NT2/D1 (cell line): ENCODE results near the gene FCN1.

Experiments used
- DNase-seq: peaks from one replicate; pipeline ENCODE4 v3.0.0-alpha.2; 2011; ENCODE audit warnings: low read depth, low spot score
- H3K27me3 ChIP-seq: 2 replicates; pipeline ENCODE4 v1.6.0; 2011; ENCODE audit warnings: mild to moderate bottlenecking; ENCODE audit not compliant: insufficient read length, insufficient read depth
- H3K36me3 ChIP-seq: 2 replicates; pipeline ENCODE4 v1.6.1; 2011; ENCODE audit warnings: mild to moderate bottlenecking, low read length, mixed read lengths; ENCODE audit not compliant: insufficient read depth, insufficient read length
- H3K4me1 ChIP-seq: 2 replicates; pipeline ENCODE4 v1.5.1; 2011; ENCODE audit not compliant: insufficient read depth, insufficient read length
- H3K4me3 ChIP-seq: 2 replicates; pipeline ENCODE4 v1.5.1; 2011; ENCODE audit warnings: low read depth; ENCODE audit not compliant: insufficient read length
- H3K9ac ChIP-seq: 2 replicates; pipeline ENCODE4 v1.6.0; 2011; ENCODE audit warnings: low read depth; ENCODE audit not compliant: insufficient read length
- H3K9me3 ChIP-seq: 2 replicates; pipeline ENCODE4 v1.5.1; 2011; ENCODE audit warnings: mild to moderate bottlenecking, low read length; ENCODE audit not compliant: insufficient read depth
- SUZ12 ChIP-seq: IDR thresholded peaks from 2 replicates; pipeline ENCODE4 v1.6.1; 2011; ENCODE audit not compliant: insufficient read length, insufficient read depth; ENCODE audit errors: extremely low read depth
- YY1 ChIP-seq: IDR thresholded peaks from 2 replicates; pipeline ENCODE4 v1.6.1; 2011; ENCODE audit not compliant: insufficient read length, insufficient read depth
- ZNF274 ChIP-seq: IDR thresholded peaks from 2 replicates; pipeline ENCODE4 v1.6.1; 2011; ENCODE audit warnings: mild to moderate bottlenecking, low read depth, low read length

FCN1 gene

DNA sequence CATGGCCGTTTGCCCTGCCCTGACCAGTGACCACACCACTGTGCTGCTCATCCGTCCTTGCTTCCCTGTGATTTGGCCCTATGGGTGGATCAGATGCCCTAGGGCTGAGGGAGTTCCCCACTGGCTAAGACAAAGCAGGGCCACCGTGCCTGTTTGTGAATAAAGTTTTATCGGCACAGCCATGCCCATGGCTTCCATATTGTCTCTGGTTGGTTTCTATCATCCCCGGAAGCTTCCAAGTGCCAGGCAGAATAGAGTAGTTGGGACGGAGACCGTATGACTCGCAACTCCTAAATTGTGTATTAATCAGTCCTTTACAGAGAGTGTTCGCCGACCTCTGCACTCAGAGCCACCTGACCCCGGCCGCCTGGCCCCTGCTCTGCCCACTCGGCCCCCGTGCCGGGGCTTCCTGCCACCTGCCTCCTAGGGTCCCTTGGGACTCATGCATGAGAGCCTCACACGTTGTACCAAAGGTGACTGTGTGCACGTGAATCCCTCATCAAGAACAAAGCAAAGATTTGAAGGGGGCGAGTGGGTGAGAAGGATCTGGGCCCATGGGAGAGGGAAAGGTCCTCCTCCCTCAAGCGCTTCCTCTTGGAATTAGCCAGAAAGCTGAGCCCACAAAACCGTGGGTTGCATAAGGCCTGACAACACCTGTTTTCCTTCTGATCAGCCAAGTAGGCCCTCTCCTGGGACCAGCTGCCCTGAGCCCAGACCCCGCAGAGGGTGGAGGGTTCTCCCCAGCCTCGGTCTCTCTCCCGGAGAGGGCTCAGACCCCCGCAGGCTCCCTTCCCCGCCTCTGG is 48.8 kb downstream of the FCN1 start:
- no peak overlapping the region for H3K4me3 ChIP-seq
- H3K27me3 ChIP-seq: no peaks in the 10 kb centered on the region
- H3K9ac ChIP-seq: no peak overlapping the region
- H3K9me3 ChIP-seq: 0 out of 2 replicates have a peak, but pooled peaks cover 2% of the 10 kb centered on the region
- no peak for TF ChIP-seq YY1
- no peak for TF ChIP-seq ZNF274
- TF ChIP-seq SUZ12: no peak
- no peak for DNase-seq
- peaks cover 6% of the 10 kb centered on the region for H3K4me1 ChIP-seq
- H3K36me3 ChIP-seq: no peaks in the 10 kb centered on the region

DNA sequence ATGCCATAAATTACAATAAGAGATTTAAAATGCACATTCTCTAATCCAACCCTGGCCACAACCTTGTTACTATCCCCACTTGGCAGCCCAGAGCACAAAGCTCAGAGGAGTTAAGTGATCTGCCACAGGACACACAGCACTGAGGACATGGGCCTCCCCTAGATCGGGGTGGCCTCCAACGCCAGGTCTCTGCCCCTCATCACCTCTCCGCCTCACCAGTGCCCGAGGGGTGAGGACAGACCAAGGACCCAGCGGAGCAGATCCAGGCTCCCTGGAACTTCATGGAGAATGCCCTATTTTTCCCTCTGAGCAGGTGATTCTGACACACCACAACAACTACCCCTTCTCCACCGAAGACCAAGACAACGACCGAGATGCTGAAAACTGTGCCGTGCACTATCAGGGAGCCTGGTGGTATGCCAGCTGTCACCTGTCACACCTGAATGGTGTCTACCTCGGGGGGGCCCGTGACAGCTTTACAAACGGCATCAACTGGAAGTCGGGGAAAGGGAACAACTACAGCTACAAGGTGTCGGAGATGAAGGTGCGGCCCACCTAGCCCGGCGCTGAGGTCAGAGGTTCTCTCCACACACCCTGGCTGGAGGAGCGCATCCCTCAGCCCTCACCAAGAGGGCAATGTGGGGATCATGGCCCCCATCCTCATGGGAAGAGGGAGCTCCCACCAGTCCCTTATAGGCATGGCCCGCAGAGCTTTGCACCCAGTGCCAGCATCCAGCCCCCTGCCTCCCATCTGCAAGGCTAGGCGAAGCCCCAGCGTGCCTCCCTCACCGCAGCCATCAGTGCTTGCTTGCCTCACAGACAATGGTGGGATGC is 49.6 kb downstream of the FCN1 start:
- H3K27me3 ChIP-seq: no peaks in the 10 kb centered on the region
- no peak overlapping the region for H3K9ac ChIP-seq
- no peaks in the 10 kb centered on the region for H3K9me3 ChIP-seq
- H3K4me1 ChIP-seq: peaks cover 6% of the 10 kb centered on the region
- TF ChIP-seq SUZ12 (no peak), ZNF274 (no peak), YY1 (no peak)
- no peak overlapping the region for H3K4me3 ChIP-seq
- DNase-seq: no peak
- no peaks in the 10 kb centered on the region for H3K36me3 ChIP-seq

DNA sequence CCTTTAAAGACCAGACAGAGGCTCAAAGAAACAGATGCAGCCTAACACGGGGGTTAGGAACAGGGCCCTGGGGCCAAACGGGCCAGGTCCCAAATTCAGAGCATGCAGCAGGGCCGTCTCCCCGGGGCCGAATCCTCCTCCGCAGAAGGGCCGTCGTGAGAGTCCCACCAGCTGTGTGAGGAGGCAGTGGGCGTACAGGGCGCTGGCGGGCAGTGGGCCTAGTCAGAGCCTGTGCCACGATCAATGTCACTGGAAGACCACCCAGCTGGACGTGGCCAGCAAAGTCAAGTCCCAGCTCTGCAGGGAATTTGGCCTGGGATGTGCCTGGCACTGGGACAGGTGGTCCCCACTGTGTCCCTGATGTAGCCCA is 52.9 kb downstream of the FCN1 start:
- Histone ChIP-seq H3K4me3 (no peak overlapping the region), H3K9me3 (no peaks in the 10 kb centered on the region; the same call in 1 of the 2 replicates), H3K4me1 (peaks cover 4% of the 10 kb centered on the region), H3K27me3 (no peaks in the 10 kb centered on the region), H3K36me3 (no peaks in the 10 kb centered on the region), H3K9ac (no peak overlapping the region)
- no peak for DNase-seq
- no peak for TF ChIP-seq YY1
- TF ChIP-seq ZNF274: no peak
- no peak for TF ChIP-seq SUZ12

DNA sequence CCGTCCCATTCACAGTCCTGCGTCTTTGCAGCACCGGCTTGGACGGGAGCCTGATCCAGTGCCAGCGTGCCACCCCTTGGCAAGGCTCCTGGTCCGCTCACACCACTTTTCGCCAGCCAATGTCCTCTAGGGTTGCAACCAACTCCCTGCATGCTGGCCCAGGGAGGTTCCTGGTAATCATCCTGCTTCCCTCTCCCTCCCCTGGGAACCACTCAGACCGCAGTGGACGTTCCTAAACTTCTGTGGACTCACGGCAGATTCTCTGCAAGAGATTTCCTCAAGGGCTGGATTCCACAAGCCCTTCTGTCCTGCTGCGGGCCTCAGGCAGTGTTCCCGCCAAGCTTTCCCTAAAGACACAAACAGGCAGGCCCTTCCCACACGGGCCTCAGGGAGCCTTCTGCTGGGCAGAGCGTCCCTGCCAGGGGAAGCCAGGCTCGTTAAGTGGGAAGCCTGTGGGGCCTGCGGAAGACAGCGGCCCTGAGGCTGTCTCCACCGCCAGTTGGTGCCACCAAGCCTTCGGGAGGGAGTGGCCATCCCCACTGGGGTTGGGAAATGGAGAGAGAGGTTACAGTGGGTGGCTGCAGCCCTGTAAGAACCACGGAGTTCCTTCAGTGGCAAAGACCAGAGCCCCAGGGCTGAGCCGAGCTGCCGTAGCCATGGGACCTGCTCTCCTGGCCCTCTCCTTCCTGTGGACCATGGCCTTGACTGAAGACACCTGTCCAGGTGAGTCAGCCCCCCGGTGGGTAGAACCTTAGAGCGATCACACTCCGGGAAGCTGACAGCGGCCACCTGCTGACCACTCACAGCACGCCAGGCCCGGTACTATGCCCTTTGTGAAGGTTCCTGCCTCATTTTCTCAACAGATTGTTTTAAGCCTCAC is 53.5 kb downstream of the FCN1 start:
- Histone ChIP-seq H3K9ac (no peak overlapping the region), H3K4me1 (peaks cover 4% of the 10 kb centered on the region), H3K36me3 (no peaks in the 10 kb centered on the region), H3K4me3 (no peak overlapping the region), H3K9me3 (no peaks in the 10 kb centered on the region; the same call in 1 of the 2 replicates), H3K27me3 (no peaks in the 10 kb centered on the region)
- TF ChIP-seq YY1 (no peak), SUZ12 (no peak), ZNF274 (no peak)
- DNase-seq: no peak

DNA sequence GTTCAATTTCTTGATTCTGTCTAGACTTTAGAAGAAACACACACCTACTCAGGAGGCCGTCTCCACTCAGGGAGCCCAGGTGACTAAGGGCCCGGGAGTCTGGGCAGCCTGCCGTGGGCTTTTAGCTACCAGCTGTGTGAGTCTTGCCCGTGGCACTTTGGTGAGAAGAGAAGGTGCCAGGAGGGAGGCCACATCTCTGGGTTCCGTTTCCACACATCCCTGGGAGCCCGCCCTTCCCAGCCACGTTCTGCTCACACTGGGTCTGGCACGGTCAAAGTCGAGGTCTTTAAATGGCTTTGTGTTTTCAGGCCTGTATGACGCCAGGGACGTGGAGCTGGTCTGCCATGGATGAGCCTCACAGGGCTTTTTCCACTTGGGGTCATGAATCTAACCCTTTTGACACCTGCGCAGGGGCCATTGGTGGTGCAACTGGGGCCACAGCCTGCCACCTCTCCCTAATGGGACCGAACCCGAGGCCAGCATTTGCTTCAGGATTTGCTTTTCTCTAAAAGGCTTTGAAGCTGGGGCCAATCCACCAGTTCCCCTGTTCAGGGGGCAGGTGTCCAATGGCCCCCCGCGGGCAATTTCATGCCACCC is 54.3 kb downstream of the FCN1 start:
- no peak for DNase-seq
- Histone ChIP-seq H3K9me3 (no peaks in the 10 kb centered on the region; the same call in 1 of the 2 replicates), H3K9ac (no peak overlapping the region), H3K27me3 (no peaks in the 10 kb centered on the region), H3K36me3 (no peaks in the 10 kb centered on the region), H3K4me3 (no peak overlapping the region), H3K4me1 (peaks cover 4% of the 10 kb centered on the region)
- TF ChIP-seq YY1: no peak
- no peak for TF ChIP-seq SUZ12
- TF ChIP-seq ZNF274: no peak

DNA sequence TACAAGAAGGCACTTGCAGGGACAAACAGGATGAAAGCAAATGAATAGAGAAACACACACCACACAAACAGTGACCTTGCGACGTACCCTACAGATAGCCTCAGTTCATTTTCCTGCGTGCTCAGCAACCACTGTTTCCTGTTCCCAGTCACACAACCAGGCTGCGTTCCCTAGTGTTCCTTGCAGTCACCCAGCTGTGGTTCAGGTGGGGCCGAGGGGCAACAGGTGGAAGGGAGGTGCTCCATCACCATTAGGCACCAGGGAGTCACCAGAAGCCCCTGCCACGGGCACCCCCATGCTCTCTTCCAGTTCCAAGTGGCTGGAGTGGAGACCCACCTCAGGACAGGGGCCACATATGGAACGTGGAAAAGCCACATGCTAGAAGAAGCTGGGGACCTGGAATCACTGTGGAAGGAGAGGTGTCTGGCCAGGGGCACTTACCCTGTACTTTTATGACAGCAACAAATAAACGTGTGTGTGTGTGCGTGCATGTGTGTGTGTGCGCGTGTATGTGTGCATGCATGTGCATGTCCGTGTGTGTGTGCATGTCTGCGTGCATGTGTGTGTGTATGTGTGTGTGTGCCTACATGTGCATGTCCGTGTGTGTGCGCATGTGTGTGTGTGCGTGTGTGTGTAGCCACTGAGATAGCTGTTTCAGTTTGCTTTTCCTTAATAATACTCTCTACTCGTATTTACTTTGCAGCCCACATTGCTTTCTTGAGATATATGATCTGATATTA is 55.9 kb downstream of the FCN1 start:
- TF ChIP-seq SUZ12 (no peak), ZNF274 (no peak), YY1 (no peak)
- no peak for DNase-seq
- Histone ChIP-seq H3K4me3 (no peak overlapping the region), H3K4me1 (peaks cover 4% of the 10 kb centered on the region), H3K9me3 (no peaks in the 10 kb centered on the region; the same call in 1 of the 2 replicates), H3K9ac (no peak overlapping the region), H3K27me3 (no peaks in the 10 kb centered on the region), H3K36me3 (no peaks in the 10 kb centered on the region)
